ENCODE results near the gene UBE2E3.

Gene UBE2E3

DNA sequence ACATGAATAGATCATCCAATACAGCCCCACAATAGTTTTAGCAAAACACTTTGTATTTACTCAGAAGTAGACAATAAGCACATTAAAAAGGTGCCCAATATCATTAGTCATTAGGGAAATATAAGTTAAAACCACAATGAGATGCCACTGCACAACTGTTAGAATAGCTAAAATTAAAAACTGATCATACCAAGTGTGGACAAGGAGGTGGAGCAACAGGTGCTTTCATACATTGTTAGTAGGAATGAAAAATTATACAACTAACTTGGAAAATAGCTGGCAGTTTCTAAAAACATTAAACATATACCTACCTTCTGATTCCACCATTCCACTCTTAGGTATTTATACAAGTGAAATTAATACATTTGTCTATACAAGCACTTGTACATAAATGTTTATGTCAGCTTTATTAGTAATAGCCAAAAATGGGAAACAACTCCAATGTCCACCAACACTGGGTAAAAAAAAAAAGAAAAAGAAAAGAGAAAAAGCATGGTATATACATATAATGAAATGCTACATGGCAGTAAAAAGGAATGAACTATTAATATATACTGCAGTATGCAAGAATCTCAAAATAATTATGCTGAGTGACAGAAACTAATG is 27.6 kb upstream of the UBE2E3 start:
- TF ChIP-seq, protein P1, sequence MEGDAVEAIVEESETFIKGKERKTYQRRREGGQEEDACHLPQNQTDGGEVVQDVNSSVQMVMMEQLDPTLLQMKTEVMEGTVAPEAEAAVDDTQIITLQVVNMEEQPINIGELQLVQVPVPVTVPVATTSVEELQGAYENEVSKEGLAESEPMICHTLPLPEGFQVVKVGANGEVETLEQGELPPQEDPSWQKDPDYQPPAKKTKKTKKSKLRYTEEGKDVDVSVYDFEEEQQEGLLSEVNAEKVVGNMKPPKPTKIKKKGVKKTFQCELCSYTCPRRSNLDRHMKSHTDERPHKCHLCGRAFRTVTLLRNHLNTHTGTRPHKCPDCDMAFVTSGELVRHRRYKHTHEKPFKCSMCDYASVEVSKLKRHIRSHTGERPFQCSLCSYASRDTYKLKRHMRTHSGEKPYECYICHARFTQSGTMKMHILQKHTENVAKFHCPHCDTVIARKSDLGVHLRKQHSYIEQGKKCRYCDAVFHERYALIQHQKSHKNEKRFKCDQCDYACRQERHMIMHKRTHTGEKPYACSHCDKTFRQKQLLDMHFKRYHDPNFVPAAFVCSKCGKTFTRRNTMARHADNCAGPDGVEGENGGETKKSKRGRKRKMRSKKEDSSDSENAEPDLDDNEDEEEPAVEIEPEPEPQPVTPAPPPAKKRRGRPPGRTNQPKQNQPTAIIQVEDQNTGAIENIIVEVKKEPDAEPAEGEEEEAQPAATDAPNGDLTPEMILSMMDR (IDR thresholded peaks at IDR 0.05; ENCODE audit: low read depth, low read length): no peak
- TF ChIP-seq, protein P2, sequence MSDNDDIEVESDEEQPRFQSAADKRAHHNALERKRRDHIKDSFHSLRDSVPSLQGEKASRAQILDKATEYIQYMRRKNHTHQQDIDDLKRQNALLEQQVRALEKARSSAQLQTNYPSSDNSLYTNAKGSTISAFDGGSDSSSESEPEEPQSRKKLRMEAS (IDR thresholded peaks at IDR 0.05; ENCODE audit: low read depth, low read length): no peak
- no peak for TF ChIP-seq MYC (IDR thresholded peaks at IDR 0.05; ENCODE audit: low read depth, low read length)
- no peak for TF ChIP-seq POLR2A (IDR thresholded peaks at IDR 0.05; ENCODE audit: extremely low read depth, insufficient read length)
- no peak for DNase-seq (ENCODE audit: low read depth)
- H3K4me3 ChIP-seq (ENCODE audit: low read depth, low read length): no peak overlapping the region

DNA sequence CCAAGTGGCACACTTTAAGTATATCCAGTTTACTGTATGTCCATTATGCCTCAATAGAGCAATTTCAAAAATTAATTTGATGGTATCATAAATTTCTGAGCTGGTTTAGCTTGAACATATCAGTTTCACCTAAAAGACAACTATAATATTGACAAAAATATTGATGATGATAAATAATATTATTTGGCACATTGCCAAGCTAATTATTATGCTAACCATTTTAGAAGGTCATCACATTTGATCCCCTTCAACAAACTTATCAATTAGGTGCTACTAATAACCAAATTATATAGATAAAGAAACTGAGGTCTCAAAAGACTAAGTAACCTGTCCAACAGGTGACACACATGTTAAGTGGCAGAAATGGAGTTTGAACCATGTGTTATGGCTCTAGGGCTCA is 26.9 kb upstream of the UBE2E3 start:
- TF ChIP-seq, protein P1 (IDR thresholded peaks at IDR 0.05; ENCODE audit: low read depth, low read length): no peak
- TF ChIP-seq POLR2A (IDR thresholded peaks at IDR 0.05; ENCODE audit: extremely low read depth, insufficient read length) (no peak), MYC (IDR thresholded peaks at IDR 0.05; ENCODE audit: low read depth, low read length) (no peak)
- TF ChIP-seq, protein P2 (IDR thresholded peaks at IDR 0.05; ENCODE audit: low read depth, low read length): no peak
- DNase-seq (ENCODE audit: low read depth): no peak
- no peak overlapping the region for H3K4me3 ChIP-seq (ENCODE audit: low read depth, low read length)

DNA sequence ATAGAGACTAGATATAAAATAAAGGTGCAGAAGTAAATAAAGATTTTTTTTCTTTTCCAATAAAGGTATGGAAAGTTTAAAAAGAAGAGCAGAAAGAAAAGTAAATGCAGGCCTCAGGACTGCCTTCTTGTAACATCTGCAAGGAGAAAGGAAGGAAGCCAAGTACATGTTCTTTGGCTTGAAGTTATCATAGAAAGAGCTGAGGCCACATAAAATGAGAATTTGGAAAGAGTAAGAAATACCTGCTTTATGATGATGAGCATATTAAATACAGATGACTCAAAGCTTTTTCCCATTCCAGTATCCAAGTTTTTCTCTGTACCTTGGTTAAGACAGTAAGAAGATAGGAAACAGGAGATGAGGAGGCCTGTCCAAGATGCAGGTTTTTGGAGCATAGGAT is 25.3 kb upstream of the UBE2E3 start:
- TF ChIP-seq, protein P2 (IDR thresholded peaks at IDR 0.05; ENCODE audit: low read depth, low read length): no peak
- TF ChIP-seq, protein P1 (IDR thresholded peaks at IDR 0.05; ENCODE audit: low read depth, low read length): no peak
- TF ChIP-seq MYC (IDR thresholded peaks at IDR 0.05; ENCODE audit: low read depth, low read length): no peak
- no peak for TF ChIP-seq POLR2A (IDR thresholded peaks at IDR 0.05; ENCODE audit: extremely low read depth, insufficient read length)
- H3K4me3 ChIP-seq (ENCODE audit: low read depth, low read length): no peak overlapping the region
- no peak for DNase-seq (ENCODE audit: low read depth)

DNA sequence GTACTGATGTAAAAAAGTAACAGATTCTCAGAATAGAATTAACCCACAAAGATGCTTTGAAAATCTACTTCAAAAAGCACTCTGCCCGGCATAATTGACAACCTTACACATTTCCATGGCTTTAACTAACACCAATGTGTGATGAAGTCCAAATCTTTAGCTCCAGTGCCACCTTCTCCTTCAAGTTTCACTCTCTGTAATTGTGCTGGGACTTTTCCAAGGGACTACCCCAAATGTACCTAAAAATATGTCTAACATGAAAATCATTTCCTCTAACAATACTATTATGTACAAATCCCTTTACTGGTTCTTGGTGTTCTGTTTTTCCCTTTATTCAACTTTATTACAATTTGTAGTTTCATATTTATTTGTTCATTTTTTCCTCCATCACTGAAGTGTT is 20.6 kb upstream of the UBE2E3 start:
- no peak overlapping the region for H3K4me3 ChIP-seq (ENCODE audit: low read depth, low read length)
- TF ChIP-seq MYC (IDR thresholded peaks at IDR 0.05; ENCODE audit: low read depth, low read length) (no peak), POLR2A (IDR thresholded peaks at IDR 0.05; ENCODE audit: extremely low read depth, insufficient read length) (no peak)
- TF ChIP-seq, protein P1 (IDR thresholded peaks at IDR 0.05; ENCODE audit: low read depth, low read length): no peak
- TF ChIP-seq, protein P2 (IDR thresholded peaks at IDR 0.05; ENCODE audit: low read depth, low read length): no peak
- no peak for DNase-seq (ENCODE audit: low read depth)

DNA sequence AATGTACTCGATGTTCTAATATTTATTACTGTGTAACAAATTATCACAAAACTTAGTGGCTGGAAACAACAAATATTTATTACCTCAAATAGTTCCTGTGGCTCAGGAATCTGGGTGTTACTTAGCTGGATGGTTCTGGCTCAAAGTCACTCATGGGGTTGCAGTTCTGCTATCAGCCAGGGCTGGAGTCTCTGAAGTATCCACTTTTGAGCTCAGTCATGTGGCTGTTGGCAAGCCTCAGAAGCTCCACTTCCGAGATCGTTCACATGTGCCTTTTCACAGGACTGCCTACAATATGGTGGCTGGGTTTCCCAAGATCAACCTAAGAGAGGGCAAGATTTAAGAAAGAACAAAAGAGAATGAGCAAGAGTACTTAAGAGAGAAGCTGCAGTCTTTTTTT is 19.4 kb upstream of the UBE2E3 start:
- TF ChIP-seq POLR2A (IDR thresholded peaks at IDR 0.05; ENCODE audit: extremely low read depth, insufficient read length) (no peak), MYC (IDR thresholded peaks at IDR 0.05; ENCODE audit: low read depth, low read length) (no peak)
- TF ChIP-seq, protein P1 (IDR thresholded peaks at IDR 0.05; ENCODE audit: low read depth, low read length): no peak
- no peak for DNase-seq (ENCODE audit: low read depth)
- no peak overlapping the region for H3K4me3 ChIP-seq (ENCODE audit: low read depth, low read length)

Data from NB4 (cell line).